IMR-90 (cell line): ENCODE data around the gene CDK13. TPM values are rescaled to one million over a fixed set of nuclear protein-coding genes. Genes with fewer than 3 reads are reported as not detected.

ENCODE experiments used
- ATAC-seq: fragments of 200-7000 bp; cut with Tn5 transposase; 2 replicates; pipeline ENCODE4 v1.9.1; 2020; ENCODE audit warnings: low read depth, mild to moderate bottlenecking, moderate library complexity
- BruUV-seq: library from RNA; stranded (reverse); fragments of 400-500 nt; replicated peaks from 2 replicates; lab custom pipeline; 2021; lab: Mats Ljungman, UMichigan
- CTCF ChIA-PET: fragments of 300-600 bp; formaldehyde crosslinking; extraction: SDS; loops from one replicate; lab custom pipeline; 2021; ENCODE audit warnings: antibody characterized with exemption; lab: Yijun Ruan, JAX
- POLR2A ChIA-PET: fragments of 300-600 bp; sonication (Branson Sonifier 250); formaldehyde crosslinking; loops from one replicate; lab custom pipeline; 2022; ENCODE audit warnings: antibody characterized with exemption; ENCODE audit not compliant: unreplicated experiment; lab: Charles Lee
- DNase-seq: peaks from one replicate; pipeline ENCODE4 v3.0.0; 2013
- H2AFZ ChIP-seq: replicated peaks from 2 replicates; pipeline ENCODE3; 2013; ENCODE audit warnings: low read length, mild to moderate bottlenecking; ENCODE audit not compliant: poor library complexity
- H2AK5ac ChIP-seq: 2 replicates; pipeline ENCODE4 v1.6.1; 2013; ENCODE audit warnings: low read depth, low read length, inconsistent platforms
- H2AK9ac ChIP-seq: replicated peaks from 2 replicates; pipeline ENCODE3; 2013; ENCODE audit warnings: mild to moderate bottlenecking, low read depth, low read length, moderate library complexity; ENCODE audit not compliant: poor library complexity
- H2BK120ac ChIP-seq: 2 replicates; pipeline ENCODE4 v1.6.1; 2013; ENCODE audit warnings: low read depth, low read length, inconsistent platforms
- H2BK15ac ChIP-seq: 3 replicates; pipeline ENCODE4 v1.6.1; 2013; ENCODE audit warnings: low read depth, low read length, inconsistent platforms
- H2BK20ac ChIP-seq: 2 replicates; pipeline ENCODE4 v1.6.1; 2013; ENCODE audit warnings: low read depth, mild to moderate bottlenecking, inconsistent platforms, low read length, moderate library complexity
- H2BK5ac ChIP-seq: 2 replicates; pipeline ENCODE4 v1.6.1; 2013; ENCODE audit warnings: mild to moderate bottlenecking, low read depth, low read length, inconsistent platforms; ENCODE audit not compliant: poor library complexity, severe bottlenecking
- H3K14ac ChIP-seq: replicated peaks from 2 replicates; pipeline ENCODE4 v1.6.1; 2013; ENCODE audit warnings: low read depth, low read length, inconsistent platforms
- H3K18ac ChIP-seq: 2 replicates; pipeline ENCODE4 v1.6.1; 2013; ENCODE audit warnings: low read depth, low read length, control low read depth
- H3K23ac ChIP-seq: 2 replicates; pipeline ENCODE4 v1.6.1; 2013; ENCODE audit warnings: low read depth, low read length, inconsistent platforms
- H3K27ac ChIP-seq: 2 replicates; pipeline ENCODE4 v1.5.1; 2013; ENCODE audit warnings: mild to moderate bottlenecking, control low read depth, low read length; ENCODE audit not compliant: insufficient read depth
- H3K27me3 ChIP-seq: 2 replicates; pipeline ENCODE4 v1.6.1; 2013; ENCODE audit warnings: low read length; ENCODE audit not compliant: control insufficient read depth, insufficient read depth
- H3K36me3 ChIP-seq: 2 replicates; pipeline ENCODE4 v1.6.1; 2013; ENCODE audit warnings: low read length, mixed read lengths; ENCODE audit not compliant: control insufficient read depth, insufficient read depth
- H3K4ac ChIP-seq: 2 replicates; pipeline ENCODE4 v1.6.1; 2013; ENCODE audit warnings: low read depth, low read length, inconsistent platforms
- H3K4me1 ChIP-seq: 2 replicates; pipeline ENCODE4 v1.6.1; 2013; ENCODE audit warnings: low read length, mixed read lengths; ENCODE audit not compliant: control insufficient read depth, insufficient read depth
- H3K4me2 ChIP-seq: 2 replicates; pipeline ENCODE4 v1.6.1; 2013; ENCODE audit warnings: low read depth, mild to moderate bottlenecking, control low read depth, low read length, moderate library complexity
- H3K4me3 ChIP-seq: 2 replicates; pipeline ENCODE4 v1.5.1; 2013; ENCODE audit warnings: low read depth, mild to moderate bottlenecking, control low read depth, low read length, moderate library complexity; ENCODE audit not compliant: insufficient read depth
- H3K56ac ChIP-seq: 2 replicates; pipeline ENCODE4 v1.6.1; 2013; ENCODE audit warnings: low read length, inconsistent platforms; ENCODE audit not compliant: insufficient read depth; ENCODE audit errors: extremely low read depth
- H3K79me1 ChIP-seq, 2 experiments: 2 replicates each; pipeline ENCODE4 v1.6.1; 2013; ENCODE audit warnings: low read length in 2 of 2, inconsistent platforms in 1 of 2, low read depth in 1 of 2
- H3K9ac ChIP-seq: 2 replicates; pipeline ENCODE4 v1.6.1; 2013; ENCODE audit warnings: low read depth, low read length, control low read depth
- H3K9me1 ChIP-seq: 2 replicates; pipeline ENCODE4 v1.6.1; 2013; ENCODE audit warnings: low read length, inconsistent platforms; ENCODE audit not compliant: insufficient read depth
- H3K9me3 ChIP-seq: 2 replicates; pipeline ENCODE4 v1.6.1; 2013; ENCODE audit warnings: low read length; ENCODE audit not compliant: control insufficient read depth, insufficient read depth
- H4K20me1 ChIP-seq: 2 replicates; pipeline ENCODE4 v1.6.1; 2013; ENCODE audit warnings: low read length, inconsistent platforms; ENCODE audit not compliant: insufficient read depth
- H4K5ac ChIP-seq: 2 replicates; pipeline ENCODE4 v1.6.1; 2013; ENCODE audit warnings: mild to moderate bottlenecking, low read depth, low read length, control low read depth
- H4K8ac ChIP-seq, 2 experiments: 2 replicates each; pipeline ENCODE4 v1.6.1; 2013; ENCODE audit warnings: low read depth in 2 of 2, low read length in 2 of 2, control low read depth in 1 of 2, inconsistent platforms in 1 of 2
- H4K91ac ChIP-seq: 2 replicates; pipeline ENCODE4 v1.6.1; 2013; ENCODE audit warnings: low read depth, low read length, inconsistent platforms; ENCODE audit not compliant: insufficient read depth
- CEBPB ChIP-seq: IDR thresholded peaks from 2 replicates; pipeline ENCODE4 v1.6.1; 2012; ENCODE audit warnings: low read depth, low read length, improper control_type of control experiment
- MAFK ChIP-seq: IDR thresholded peaks from 2 replicates; pipeline ENCODE4 v1.6.1; 2012; ENCODE audit warnings: low read depth, low read length, improper control_type of control experiment
- NFE2L2 ChIP-seq: fragments of 150-350 bp; IDR thresholded peaks from 2 replicates; pipeline ENCODE4 v1.6.1; 2016; ENCODE audit warnings: low read depth, mild to moderate bottlenecking, low read length
- dilution Hi-C: fragments of 300-500 bp; cut with HindIII; formaldehyde crosslinking; loops from one replicate; pipeline ENCODE4 v1.14.3; 2018; ENCODE audit warnings: low sequenced_read_pairs; ENCODE audit not compliant: unreplicated experiment
- in situ Hi-C: fragments of 300-500 bp; cut with MboI; formaldehyde crosslinking; loops from 3 replicates; pipeline ENCODE4 v1.14.3; 2019; ENCODE audit warnings: low sequenced_read_pairs, inconsistent platforms, mixed read lengths
- intact Hi-C: fragments of 100-400 bp; cut with micrococcal nuclease; formaldehyde crosslinking; loops from 2 replicates; pipeline ENCODE4 v1.10.0; 2022
- polyA plus RNA-seq, 3 experiments: library from polyadenylated mRNA; depleted of rRNA; stranded (reverse); fragments of >200 nt; gene quantifications; 2 replicates each; pipeline ENCODE4 v1.2.3, GENCODE V29; 2012; ENCODE audit warnings: low replicate concordance in 1 of 3
- total RNA-seq: library from RNA; depleted of rRNA; stranded (reverse); fragments of >200 nt; gene quantifications from 2 replicates; pipeline ENCODE4 v1.2.3, GENCODE V29; 2012

Gene CDK13
- total and polyA plus RNA-seq, 2 of the 4 experiments (the other 2 are of a cell fraction) = 20.1 to 50.4 TPM

GRCh38 chr7:40058636-40059035 is 108.6 kb downstream of the CDK13 start:
- H3K4me2 ChIP-seq = no peak overlapping the region
- H3K4me3 ChIP-seq = no peak overlapping the region
- in situ Hi-C loops = loop anchor here (10.0 kb wide), 1 partner anchor 474 kb away; no protein-coding TSS in a partner anchor
- dilution Hi-C loops = no loop called here
- ChIA-PET CTCF (no interaction called here), POLR2A (interaction anchor here (0.6 kb wide), 1 partner anchor 132 kb away, joined by 4 read pairs; no protein-coding TSS in a partner anchor)
- H4K20me1 ChIP-seq = no peaks in the 10 kb centered on the region
- no peak for ATAC-seq
- H4K8ac ChIP-seq = no peak overlapping the region; a peak in 1 of 4 replicates
- 0 out of 2 replicates have a peak, but pooled peaks cover 2% of the 10 kb centered on the region for H3K4me1 ChIP-seq
- BruUV-seq = no TSS peak
- no peak overlapping the region for H2BK5ac ChIP-seq
- peaks cover 10 to 20% of the 10 kb centered on the region in 2 experiments; a peak in 3 of 4 replicates for H3K79me1 ChIP-seq
- H3K56ac ChIP-seq = no peak overlapping the region
- H2AK5ac ChIP-seq = no peak overlapping the region
- H3K9me3 ChIP-seq = no peaks in the 10 kb centered on the region
- no peak overlapping the region for H3K4ac ChIP-seq
- DNase-seq = peak; percentile 4
- no peaks in the 10 kb centered on the region for H3K27me3 ChIP-seq
- peaks cover 5% of the 10 kb centered on the region; the same call in 1 of the 2 replicates for H3K9me1 ChIP-seq
- peak; percentile 66; the same call in 1 of the 2 replicates for TF ChIP-seq MAFK
- TF ChIP-seq NFE2L2 = 0 out of 2 replicates have a peak, but pooled peaks have one; percentile 61
- no peak for TF ChIP-seq CEBPB
- no peak overlapping the region for H2BK15ac ChIP-seq
- no peak overlapping the region for H3K18ac ChIP-seq
- no peak overlapping the region for H4K5ac ChIP-seq
- intact Hi-C loops = no loop called here
- peaks cover 13% of the 10 kb centered on the region for H3K36me3 ChIP-seq
- H2AK9ac ChIP-seq = no peak overlapping the region
- H3K14ac ChIP-seq = no peak overlapping the region
- no peak overlapping the region for H3K9ac ChIP-seq
- H3K27ac ChIP-seq = no peak overlapping the region
- H2BK120ac ChIP-seq = no peak overlapping the region
- H2BK20ac ChIP-seq = no peak overlapping the region
- H4K91ac ChIP-seq = no peak overlapping the region
- H3K23ac ChIP-seq = no peak overlapping the region
- H2AFZ ChIP-seq = no peak overlapping the region
